ENCODE data around the gene GEMIN7.

Gene GEMIN7

DNA sequence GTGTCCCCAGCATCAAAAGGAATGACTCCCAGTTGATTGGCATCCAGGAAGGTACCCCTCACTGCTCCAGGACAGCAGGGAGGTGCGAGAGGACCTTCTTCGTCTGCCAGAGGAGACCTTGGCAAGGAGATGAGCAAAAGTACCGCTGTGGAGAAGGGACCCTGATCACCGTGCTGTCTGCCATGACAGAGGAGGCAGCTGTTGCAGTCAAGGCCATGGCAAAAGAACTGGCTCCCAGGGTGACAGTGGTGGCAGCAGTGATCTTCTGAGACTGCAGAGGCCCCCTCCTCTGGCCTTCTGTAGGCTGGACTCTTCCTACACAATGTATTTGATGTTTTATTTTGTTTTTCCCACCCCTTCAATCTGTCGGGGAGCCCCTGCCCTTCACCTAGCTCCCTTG, 49.7 kb downstream of the GEMIN7 start:
- DNase-seq (ENCODE audit: low spot score) = no peak

DNA sequence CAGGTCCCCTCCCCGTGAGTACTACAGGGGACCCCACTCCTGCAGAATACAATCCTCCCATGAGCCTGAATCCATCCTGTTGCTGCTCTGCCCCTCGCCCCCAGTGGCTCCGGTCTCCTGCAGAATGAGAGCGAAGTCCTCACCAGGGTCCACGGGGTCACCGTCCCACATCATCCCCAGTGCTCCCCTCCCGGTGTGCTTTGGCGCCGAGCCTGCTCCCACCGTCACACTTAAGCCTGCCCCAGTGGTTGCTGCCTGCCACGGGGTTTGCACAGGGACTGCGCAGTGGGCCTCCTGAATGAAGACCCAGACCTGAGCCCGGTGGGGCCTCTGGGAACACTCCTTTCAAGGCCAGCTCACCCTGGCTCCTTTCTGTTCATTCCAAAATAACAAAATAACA, 51.2 kb downstream of the GEMIN7 start:
- DNase-seq (ENCODE audit: low spot score) = no peak

DNA sequence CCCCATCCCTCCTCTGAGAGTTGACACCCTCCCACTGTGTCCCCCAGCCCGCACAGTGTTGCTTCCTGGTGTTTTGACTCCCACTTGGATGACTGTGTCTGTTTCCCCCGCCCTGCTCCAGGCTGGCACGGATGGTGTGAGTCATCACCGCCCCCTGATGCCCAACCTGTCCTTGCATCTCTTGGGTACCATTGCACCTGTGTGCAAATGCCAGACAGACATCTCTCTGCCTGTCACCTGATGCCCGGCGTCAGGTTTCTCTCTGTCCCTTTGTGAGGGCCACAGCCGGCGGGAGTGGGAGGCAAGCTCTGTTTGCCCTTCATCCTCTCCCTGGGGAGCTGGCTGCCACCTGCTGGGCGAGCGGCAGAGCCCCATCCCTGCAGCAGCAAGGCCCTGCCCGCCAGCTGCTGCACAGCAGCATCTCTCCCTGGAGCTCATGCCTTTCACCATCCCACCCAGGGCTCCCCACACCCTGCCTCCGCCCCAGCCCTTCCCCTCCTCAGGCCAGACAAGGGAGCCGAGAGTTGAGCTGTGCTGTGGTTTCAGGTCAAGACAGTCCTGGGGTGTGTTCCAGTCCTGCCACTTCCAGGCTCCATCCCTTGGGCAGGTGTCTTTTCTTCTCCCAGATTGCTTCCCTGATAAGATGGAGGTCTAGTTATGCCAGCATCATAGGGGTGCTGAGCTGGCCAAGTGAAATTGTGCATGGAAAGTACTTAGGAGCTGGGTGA, 52.0 kb downstream of the GEMIN7 start:
- no peak for DNase-seq (ENCODE audit: low spot score)

DNA sequence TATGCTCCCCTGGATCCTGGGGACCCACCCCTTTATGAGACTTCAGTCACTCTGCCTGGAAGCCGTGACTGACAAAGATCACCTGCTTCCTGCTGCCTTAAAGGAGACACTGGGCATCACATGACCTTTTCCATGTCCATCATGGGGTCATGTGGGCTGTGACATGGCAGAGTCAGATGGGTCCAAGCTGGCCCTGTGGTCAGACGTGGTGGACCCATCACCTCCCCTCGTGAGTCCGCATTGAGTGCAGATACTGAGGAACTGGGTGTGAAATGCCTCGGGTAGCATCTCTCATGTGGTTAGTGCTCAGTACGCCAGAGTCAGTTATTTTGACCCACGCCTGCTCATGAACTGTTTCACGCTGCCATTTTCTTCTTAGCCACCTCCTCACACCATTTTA, 54.6 kb downstream of the GEMIN7 start:
- no peak for DNase-seq (ENCODE audit: low spot score)

DNA sequence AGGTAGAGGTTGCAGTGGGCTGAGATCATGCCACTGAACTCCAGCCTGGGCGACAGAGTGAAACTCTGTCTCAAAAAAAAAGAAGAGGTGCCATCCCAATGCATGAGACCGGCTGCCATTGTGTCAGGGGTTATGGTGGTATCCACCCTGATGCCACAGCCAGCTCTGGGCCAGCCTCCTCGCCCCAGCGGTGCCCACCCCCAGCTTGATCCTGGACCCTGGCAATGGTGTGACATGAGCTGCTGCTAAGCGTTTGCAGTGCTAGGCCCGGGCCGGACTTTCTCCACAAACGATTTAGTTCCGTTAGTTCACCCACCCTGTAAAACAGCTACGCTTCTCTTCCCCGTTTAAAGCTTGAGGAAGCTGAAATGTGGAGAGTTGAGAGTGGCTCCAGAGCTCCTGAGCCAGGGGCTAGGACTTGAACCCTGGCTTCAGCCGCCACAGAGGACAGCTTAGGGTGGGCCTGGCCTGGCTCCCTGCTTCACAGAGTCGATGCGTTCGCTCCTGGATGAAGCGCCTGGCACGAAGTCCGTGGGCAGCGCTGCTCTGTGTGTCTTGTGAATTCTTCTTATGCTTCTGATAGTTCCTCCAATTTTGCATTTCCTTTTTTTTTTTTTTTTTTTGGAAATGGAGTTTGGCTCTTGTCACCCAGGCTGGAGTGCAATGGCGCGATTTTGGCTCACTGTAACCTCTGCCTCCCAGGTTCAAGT, 56.3 kb downstream of the GEMIN7 start:
- no peak for DNase-seq (ENCODE audit: low spot score)

DNA sequence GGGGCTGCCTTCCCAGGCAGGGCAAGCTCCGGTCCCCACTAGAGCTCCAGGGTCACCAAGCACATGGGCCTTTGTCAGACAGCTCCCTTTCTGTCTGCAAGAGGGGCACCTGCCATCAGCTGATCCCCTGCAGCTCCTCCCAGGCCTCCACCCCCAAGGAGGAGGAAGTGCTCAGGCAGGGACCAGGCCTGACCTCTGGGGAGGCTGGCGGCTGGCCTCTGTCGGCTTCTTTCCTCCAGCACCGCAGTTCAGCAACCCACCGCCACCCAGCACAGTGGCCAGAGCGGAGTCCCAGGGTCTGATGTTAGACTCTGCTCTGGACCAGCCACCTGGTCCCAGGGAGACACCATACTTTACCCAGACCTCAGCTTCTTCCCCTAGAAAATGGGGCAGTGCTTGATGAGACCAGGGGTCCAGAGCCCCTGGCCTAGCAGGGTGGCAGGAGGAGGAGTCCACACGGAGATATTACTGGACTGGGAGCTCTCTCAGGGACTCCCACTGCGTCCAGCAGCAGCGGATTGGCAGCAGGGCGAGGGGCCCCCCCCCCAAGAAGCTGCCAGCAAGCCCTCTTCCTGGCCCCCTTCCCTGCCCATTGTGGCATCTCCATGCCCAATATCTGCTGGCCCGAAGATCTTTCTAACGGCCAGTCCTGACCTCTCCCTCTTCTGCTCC, 57.6 kb downstream of the GEMIN7 start:
- DNase-seq (ENCODE audit: low spot score) = no peak

DNA sequence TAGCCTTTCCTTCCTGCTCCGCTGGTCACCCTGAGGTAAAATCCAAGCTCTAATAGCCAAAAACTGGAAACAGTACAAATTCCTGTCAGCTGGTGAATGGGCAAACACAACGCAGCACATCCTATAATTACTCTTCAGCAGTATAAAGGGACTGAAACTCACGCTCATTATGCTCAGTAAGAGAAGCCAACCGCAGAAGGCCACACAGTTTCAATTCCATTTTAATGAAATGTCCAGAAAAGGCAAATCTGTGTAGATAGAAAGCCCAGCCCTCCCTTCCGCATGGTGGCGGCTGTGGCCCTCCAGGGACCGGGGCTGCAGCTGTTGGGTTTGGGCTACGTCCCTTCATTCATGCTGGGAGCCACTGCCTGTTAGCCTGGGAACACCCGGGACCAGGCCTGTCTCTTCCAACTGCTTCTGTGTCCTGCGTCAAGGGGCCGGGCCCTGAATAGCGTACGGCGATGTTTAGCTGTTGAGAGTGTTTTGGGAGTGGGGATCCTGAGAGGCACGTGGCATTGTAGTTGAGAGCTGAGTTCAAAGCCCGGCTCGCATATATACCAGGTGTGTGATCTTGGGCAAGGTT, 58.2 kb downstream of the GEMIN7 start:
- no peak for DNase-seq (ENCODE audit: low spot score)

DNA sequence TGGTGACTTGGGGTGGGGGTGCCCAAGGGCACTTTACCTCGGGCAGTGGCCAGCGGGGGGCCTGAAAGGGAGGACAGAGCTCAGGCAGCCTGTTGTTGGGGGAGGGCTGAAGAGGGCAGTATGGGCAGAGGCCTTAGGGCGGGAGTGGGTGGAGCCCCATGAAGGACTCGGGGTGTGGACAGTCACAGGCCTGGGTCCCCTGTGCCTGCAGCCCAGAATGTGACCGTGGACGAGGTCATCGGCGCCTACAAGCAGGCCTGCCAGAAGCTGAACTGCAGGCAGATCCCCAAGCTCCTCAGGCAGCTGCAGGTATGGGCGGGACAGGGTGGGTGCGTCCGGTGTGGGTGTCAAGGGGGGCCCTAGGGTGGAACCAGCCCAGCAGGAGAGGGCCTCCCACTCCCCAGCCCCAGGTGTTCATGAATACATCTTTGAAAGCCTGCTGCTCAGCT, 59.3 kb downstream of the GEMIN7 start:
- no peak for DNase-seq (ENCODE audit: low spot score)

DNA sequence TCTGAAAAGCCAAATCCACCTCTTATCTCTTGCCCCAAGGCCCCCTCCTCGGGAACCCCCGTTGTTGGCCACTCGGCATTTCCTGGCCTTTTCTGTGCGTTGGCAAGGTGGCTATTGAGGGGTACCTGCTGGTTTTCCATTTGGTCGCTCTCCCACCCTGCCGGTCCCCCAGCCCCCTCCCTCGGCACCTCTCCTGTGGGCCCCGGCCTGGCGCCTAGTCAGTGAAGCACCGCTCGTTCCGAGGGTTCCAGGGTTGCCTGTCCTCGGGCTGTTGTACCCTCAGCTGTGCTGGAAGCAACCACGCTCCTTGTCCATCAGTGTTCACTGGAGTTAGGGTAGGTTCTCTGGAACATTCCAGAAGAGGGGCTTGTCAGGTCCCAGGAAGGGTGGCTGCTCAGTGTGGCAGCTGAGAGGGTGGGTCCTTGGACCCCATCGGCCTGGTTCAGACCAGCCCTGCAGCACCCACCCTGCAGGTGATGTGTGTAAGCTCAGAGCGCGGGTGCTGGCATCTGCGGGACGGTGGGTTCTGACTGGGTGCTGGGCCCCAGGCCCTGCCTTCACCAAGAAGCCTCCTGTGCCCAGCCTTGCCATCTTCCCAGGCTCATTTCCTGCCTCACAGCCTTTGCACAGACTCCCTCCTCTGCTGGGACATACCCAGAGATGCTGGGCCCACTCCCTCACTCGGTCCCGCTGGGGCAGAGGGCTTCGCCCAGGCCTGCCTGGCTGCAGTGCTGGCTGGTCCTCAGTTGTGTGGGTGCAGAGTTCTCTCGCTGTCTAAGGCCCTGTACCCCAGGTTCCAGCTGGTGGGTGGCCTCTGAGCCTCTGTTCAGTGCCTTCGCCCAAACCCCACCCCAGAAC, 60.5 kb downstream of the GEMIN7 start:
- no peak for DNase-seq (ENCODE audit: low spot score)

DNA sequence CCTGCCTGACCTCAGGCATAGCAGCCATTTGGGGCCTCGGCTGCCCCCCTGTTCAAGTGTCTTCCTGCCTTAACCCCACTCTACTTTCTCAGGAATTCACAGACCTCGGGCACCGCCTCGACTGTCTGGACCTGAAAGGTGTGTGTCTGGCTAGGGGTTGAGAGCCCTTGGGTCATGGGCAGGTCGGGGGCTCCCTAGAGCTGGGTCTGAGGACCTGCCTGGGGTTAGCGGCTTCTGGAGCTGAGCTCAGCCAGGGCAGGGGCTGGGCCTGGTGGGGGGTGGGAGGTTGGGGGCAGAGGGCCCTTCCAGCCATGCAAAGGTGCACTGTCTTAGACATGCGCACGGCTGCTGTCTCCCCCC, 61.1 kb downstream of the GEMIN7 start:
- DNase-seq (ENCODE audit: low spot score) = no peak

DNA sequence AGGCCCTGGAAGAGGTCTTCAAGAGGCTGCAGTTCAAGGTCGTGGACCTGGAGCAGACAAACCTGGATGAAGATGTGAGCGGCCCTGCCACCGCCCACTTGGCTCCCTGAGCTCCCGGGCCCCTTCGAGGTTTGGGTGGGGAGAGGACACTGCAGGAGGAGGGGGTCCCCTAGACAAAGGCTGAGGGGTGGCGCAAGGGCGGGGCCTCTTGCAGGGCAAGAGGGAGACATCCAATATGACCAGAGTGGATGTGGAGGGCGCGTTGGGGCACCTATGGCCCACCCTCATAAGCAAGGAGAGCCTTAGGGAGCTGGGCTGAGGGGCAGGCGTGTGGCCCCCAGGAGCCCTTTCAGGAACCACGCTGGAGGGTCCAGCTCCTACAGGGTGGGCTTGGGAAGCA, 61.5 kb downstream of the GEMIN7 start:
- DNase-seq (ENCODE audit: low spot score) = no peak
